ENCODE data around the gene FERMT3.

The FERMT3 gene

DNA sequence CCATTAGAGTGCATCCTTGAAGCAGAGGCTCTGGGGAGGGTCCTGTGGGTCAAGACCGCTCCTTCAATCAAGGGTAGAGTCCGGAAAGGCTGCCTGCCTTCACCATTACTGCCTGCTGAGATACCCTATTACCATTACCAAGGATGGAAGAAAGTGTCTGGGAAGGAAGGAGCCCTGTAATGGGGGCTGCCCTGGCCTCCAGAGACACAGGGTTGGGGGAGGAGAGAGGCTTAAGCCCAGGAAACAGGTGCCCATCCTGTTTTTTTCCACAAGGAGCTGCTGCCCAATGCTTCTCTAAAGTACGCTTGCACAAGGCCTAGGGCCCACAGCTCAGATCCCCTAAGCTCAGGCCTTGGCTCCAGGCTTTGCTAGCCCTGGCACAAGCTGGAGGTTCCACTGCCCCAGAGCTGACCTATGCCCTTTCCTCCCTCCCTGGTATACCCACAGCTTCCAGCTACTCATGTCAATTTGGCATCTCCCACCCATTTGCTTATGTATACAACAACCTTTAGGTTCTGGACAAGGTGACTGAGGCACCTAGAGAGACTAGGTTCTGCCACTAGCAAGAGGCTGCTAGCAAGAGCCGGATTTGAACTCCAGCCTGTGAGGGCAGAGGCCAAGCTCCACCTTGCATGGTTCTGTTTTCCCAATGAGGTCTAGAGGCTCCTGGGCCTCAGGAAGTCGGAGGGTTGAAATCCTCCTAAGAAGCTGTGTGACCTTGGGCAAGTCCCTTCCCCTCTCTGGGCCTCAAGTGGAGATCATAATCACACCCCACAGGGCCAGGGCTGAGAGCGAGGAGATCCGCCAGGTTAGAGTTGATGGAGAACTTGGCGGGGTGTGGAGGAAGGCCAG lies 43.3 kb downstream of the FERMT3 start:
- no peak for DNase-seq (ENCODE audit: low spot score)

GRCh38 chr11:64250415-64251015 lies 44.0 kb downstream of the FERMT3 start:
- DNase-seq (ENCODE audit: low spot score), result peak; percentile 78

DNA sequence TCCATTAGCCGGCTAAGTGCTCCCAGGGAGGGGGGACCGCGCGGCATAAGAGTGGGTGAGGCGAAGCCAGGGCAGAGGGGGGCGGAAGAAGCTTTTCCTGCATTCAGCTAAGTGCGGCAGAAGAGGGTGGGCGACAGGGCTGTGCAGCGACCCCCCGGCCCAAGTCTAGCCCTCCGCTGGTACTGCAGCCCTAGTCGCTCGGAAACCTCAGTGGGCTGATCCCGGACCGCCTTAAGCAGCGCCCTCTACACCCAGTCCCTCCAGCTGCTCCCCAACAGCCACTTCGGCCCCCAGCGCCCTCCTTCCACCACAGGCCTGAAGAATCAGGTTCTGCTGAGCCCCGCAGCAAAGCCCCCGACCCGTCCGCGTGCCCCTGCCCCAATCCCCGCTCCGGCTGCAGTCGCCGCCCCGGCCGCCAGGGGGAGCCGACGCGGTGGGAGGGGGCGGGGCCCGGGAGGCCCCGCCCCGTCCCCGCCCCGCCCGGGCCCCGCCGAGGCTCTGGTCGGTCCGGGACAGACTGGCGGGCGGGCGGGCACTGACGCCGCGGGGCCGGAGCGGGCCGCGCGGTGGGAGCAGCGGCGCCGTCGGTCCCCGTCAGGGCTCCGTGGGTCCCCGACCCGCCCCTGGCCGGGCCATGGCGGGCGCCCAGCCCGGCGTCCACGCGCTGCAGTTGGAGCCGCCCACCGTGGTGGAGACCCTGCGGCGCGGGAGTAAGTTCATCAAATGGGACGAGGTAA lies 44.7 kb downstream of the FERMT3 start, which contains the start of gene PLCB3:
Gene PLCB3, plus strand, starts transcription at position 515 of the 737 bp plus-strand sequence. Its CDS starts 120 bp downstream, at position 635.
- DNase-seq (ENCODE audit: low spot score), result peak; percentile 80

DNA sequence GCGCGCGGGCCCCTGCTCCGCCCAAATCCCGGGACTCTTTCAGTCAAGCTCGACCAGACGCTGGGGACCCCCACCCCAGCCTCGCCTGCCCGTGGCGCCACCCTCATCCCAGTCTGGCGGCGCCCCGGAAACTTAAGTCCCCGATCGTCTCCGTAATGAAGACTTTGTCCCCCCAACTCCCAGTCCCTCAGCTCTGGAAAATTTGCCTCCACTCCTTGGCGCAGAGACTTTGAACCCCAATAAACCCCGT lies 45.2 kb downstream of the FERMT3 start:
- DNase-seq (ENCODE audit: low spot score), result no peak

GRCh38 chr11:64252003-64252872 lies 45.7 kb downstream of the FERMT3 start:
- DNase-seq (ENCODE audit: low spot score), result peak; percentile 68

- no peak for DNase-seq (ENCODE audit: low spot score)
These were observed 46.5 kb downstream of the FERMT3 start for GRCh38 chr11:64253043-64253442.

DNA sequence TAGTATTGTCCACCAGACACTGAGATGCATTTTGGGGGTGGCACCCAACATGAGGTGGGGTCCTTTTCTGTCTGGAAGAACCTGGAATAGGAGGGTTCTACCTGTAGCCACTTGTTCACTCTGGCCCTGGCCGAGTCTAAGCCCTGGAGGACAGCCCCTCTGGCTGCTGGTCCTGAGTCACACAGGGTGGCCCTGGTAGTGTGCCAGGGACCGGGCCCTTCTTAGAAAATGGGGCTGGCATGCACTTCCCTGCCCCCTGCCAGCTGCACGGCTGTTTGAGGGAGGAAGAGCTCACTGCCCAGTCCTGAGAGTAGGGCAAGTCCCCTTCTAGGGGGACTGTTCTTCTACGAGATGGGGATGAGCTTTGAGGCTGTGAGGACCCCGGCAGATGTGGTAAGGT lies 47.0 kb downstream of the FERMT3 start:
- no peak for DNase-seq (ENCODE audit: low spot score)

DNA sequence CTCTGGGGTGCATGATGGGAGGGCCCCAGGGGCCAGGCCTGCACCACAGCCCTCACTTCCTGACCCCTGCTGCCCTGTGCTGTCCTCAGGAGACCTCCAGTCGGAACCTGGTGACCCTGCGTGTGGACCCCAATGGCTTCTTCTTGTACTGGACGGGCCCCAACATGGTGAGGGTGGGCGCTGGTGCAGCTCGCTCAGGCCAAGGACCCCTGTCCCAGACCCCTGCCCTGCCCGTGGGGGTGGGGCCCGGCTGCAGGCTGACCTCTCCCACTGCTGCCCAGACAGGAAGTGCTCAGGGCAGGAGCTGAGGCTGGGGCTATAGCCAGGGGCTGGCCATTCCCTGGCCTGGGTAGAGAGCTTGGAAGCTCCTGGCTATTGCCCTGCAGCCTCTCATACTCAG lies 47.8 kb downstream of the FERMT3 start:
- no peak for DNase-seq (ENCODE audit: low spot score)

- DNase-seq (ENCODE audit: low spot score), result no peak
These were observed 48.9 kb downstream of the FERMT3 start for GRCh38 chr11:64255135-64256128.

DNA sequence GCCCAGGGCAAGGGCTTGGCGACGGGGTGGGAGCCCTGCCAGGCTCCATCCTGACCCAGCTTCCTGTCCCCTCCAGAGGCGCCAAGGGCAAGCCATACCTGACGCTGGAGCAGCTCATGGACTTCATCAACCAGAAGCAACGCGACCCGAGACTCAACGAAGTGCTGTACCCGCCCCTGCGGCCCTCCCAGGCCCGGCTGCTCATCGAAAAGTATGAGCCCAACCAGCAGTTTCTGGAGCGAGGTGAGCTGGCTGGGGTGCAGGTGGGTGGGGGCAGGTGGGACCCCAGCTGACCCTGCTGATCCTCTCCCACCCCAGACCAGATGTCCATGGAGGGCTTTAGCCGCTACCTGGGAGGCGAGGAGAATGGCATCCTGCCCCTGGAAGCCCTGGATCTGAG lies 49.8 kb downstream of the FERMT3 start:
- DNase-seq (ENCODE audit: low spot score), result no peak

- DNase-seq (ENCODE audit: low spot score), result no peak
These were observed 51.8 kb downstream of the FERMT3 start for GRCh38 chr11:64258356-64258755.

DNA sequence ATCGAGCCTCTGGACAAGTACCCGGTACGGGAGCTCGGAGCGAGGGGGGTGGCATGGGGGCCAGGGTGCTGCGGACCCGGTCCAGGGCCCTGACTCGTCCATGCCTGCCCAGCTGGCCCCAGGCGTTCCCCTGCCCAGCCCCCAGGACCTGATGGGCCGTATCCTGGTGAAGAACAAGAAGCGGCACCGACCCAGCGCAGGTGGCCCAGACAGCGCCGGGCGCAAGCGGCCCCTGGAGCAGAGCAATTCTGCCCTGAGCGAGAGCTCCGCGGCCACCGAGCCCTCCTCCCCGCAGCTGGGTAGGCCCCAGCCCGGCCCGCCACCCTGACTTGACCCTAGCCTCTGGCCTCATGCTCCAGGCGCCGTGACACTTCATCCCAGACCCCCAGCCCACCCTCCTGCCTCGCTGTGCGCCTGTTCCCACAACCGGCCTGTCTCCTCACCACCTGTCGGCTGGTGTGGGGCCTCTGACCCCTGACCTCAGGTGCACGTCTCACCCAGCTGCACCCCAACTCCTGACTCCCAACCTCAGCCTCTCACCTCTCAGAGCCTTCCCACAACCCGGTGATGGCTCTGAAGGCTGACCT lies 52.5 kb downstream of the FERMT3 start:
- no peak for DNase-seq (ENCODE audit: low spot score)

DNA sequence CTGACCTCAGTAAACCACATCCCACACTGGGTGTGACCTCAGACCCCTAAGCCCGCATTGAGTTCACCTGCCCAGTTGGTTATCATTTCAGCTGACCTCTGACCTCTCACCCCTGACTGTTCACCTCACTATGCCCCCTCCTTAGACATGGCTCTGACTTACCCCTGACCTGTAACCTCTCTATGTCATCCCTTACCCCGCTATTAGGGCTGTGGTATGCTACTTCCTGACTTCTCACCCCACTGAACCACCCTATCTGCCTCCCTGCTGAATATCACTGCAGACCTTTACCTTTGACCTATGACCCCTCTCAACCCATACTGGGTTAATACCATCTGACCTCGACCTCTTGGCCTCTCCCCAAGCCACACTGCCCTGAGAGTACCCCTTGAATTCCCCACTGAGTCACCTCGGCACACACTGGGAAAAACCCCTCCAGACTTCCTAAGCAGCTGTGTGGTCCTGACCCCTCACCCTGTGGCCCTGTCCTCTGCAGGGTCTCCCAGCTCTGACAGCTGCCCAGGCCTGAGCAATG lies 53.1 kb downstream of the FERMT3 start:
- DNase-seq (ENCODE audit: low spot score), result no peak

DNA sequence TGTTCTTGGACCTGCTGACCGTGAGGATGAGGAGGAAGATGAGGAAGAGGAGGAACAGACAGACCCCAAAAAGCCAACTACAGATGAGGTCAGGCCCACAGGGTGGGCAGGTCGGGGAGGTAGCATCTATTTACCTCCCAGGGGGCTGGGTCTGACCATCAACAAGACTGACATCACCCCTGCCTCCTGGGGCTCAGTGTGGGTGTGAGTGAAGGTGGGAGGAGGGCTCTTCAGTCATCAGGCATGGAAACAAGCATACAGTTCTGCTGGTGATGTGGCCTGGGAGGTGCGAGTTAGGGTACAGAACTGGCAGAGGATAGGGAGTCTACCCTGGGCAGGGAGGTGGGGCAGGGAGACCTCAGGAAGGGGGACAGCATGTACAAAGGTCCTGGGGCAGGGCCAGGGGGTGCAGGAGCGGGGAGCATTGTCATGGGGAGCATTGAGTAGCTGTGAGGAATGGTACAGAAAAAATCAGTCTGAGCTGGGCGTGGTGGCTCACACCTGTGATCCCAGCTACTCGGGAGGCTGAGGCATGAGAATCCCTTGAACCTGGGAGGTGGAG lies 53.7 kb downstream of the FERMT3 start:
- no peak for DNase-seq (ENCODE audit: low spot score)

- no peak for DNase-seq (ENCODE audit: low spot score)
These were observed 55.1 kb downstream of the FERMT3 start for GRCh38 chr11:64261556-64262080.

DNA sequence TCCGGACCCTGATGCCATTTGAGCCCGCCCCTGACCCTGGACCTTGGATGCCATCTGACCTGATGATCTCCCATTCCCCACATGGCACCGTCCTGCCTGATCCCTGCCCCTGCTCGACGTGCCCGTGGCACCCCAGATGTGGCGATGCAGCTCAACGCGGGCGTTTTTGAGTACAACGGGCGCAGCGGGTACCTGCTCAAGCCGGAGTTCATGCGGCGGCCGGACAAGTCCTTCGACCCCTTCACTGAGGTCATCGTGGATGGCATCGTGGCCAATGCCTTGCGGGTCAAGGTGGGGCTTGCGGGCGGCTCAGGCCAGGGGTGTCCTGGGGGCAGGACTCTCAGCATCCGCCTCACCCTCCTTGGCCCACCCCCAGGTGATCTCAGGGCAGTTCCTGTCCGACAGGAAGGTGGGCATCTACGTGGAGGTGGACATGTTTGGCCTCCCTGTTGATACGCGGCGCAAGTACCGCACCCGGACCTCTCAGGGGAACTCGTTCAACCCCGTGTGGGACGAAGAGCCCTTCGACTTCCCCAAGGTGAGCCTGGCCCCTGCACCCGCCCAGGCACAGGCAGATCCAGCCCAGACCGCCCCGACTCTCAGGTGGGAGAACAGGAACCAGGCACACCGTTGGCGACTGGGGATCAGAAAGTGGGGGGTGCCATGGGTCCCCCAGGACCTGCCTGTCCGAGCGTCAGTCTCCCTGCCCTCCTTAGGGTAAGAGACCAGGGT lies 55.9 kb downstream of the FERMT3 start:
- no peak for DNase-seq (ENCODE audit: low spot score)

DNA sequence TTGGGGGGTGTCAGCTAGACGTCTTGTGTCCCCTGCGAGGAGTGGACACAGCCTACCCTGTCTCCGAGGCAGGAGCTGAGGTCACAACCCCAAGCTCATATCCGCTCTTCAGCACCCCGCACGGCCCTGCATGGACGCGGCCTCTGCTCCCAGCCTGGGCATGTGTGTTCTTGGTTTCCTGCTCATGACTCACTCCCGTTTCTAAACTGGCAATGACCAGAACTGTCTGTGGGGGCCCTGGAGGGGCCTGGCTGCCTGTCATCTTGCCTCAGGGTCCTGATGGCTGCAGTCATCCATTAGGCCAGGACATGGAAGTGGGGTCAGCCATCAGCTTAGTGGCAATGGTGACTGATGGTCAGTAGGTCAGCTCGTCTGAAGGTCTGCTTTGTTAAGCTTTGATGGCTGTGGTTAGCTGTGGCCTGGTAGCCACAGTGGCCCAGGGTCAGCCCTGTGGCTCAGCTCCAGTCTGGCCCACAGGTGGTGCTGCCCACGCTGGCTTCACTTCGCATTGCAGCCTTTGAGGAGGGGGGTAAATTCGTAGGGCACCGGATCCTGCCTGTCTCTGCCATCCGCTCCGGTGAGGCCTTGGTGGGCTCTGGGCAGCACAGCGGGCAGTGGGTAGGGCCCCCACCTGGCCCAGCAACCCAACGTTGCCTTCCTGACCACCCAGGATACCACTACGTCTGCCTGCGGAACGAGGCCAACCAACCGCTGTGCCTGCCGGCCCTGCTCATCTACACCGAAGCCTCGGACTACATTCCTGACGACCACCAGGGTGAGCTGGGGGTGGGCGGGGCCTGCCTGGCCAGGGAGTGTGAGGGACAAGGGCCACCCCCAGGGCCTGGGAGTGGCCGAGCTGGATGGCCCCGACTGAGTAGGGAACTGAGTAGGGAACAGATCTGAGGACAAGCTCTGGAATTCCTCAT lies 56.8 kb downstream of the FERMT3 start:
- DNase-seq (ENCODE audit: low spot score), result no peak

DNA sequence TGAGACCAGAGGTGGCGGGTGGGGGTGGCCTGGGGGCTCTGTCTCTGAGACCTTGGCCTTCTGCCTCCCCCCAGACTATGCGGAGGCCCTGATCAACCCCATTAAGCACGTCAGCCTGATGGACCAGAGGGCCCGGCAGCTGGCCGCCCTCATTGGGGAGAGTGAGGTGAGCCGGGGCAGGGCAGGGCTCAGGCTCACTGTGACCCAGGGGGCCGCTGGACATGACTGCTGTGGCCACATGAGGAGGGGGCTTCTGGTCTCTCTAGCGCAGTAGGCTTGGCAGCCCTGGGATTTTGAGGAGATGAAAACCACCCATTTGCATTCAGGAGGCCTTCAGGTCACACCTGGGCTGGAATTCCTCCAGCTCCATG lies 57.4 kb downstream of the FERMT3 start:
- no peak for DNase-seq (ENCODE audit: low spot score)
